ENCODE results near the gene WIPF3.

Gene WIPF3

GRCh38 chr7:29806208-29806994 is at the start of gene WIPF3:
TSS of gene WIPF3 (plus strand) at chr7:29806508. CDS start at chr7:29834725, 28,217 bp downstream.
- no peak for DNase-seq

DNA sequence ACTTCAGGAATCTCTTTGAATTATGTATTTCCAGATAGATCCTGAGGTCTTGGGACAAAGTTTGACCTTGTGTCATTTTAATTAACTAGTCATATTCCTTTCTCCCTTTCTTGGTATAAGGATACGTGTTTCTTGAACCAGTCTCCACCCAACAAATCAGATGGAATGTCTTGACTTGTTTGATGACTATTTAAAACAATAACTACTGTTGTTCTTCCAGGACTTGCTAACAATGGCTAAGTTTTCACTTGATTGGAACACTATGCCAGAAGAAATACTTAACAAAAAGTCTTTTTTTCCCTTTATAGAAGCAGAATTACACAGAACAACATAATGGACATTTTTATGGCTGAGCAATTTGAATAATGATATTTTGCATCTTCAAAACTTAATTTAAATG is 43.0 kb upstream of the WIPF3 start:
- DNase-seq = no peak

DNA sequence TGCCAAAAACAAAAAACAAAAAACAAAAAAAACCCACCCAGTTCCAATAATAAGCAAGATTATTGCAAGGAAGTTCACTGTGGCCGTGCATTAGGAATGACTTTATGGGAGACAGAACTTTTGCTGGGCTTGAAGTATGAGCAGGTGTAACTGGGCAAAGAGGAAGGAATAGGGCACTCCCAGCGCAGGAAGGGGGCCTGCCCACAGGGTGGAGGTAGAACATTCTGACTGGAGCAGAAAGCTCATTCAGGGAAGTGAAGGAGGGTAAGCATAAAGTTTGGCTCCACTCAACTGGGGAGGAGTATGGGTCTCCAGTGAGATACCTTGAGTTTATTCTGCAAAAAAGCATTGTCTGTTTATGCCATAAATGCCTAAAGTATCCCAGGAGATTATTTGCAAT is 42.1 kb upstream of the WIPF3 start:
- no peak for DNase-seq

DNA sequence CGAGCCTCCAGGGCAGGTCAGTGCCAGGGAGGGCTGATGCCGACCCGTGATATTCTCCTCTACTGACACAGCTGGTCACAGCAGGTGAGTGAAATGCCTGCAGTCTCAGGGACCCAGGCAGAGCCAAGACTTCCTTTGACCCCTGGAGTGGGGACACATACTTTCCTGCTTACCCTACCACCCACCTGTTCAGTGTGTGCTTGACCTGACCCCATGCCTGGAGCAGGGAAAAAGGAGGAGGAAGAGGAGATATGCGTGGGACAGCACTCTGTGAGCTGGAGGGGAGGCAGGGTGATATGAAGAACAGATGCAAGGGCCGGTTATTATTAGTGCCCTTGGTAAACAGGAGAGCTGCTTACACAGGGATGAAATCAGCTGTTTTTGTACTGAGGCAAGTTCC is 40.8 kb upstream of the WIPF3 start:
- DNase-seq = no peak

DNA sequence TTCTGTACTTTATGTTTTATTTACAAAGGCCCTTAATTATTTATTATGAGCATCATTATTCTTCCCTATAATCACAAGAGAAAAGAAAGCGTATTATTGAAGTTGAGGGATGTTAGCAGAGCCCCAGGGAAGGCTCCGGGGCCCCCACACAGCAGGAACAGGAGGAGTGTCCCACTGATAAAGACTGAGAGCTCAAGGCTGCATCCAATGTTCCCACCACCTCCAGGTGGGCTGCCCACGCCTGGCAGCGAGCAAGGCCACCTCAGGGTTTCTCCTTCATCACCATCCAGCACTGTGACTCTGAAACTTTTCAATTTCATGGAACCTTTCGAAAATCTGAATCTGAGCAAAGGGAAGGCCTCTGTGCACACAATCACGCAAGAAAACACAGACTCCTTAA is 35.9 kb upstream of the WIPF3 start:
- no peak for DNase-seq

DNA sequence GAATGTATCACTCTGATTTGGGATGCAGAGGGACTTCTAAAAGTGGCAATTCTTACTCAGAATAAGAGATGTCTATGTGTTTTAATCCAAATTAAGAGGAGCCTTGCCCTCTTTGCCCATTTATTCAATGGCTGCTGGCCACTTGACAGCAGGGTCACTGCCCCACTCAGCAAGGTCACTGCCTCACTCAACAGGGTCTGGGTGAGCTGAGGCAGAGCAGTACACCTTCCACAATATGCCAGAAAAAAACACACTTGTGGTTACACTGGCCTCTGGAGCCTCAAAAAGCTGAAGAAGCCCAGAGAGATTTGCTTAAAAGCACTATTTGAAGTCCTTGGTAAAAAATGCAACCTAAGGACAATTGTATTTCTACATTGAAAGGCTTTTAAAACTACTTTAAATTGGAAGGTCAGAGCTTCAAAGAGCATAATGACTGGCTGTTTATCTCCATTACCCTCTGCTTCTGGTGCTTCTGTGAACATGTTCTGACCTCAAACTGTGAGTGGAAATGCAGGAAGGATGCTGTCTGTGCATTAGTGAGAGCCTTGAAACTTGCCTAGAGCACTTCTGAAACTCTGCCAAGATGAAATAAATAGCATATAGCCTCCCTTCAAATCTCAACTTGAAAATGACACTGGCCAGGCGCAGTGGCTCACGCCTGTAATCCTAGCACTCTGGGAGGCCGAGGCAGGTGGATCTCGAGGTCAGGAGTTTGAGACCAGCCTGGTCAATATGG is 35.1 kb upstream of the WIPF3 start:
- no peak for DNase-seq

DNA sequence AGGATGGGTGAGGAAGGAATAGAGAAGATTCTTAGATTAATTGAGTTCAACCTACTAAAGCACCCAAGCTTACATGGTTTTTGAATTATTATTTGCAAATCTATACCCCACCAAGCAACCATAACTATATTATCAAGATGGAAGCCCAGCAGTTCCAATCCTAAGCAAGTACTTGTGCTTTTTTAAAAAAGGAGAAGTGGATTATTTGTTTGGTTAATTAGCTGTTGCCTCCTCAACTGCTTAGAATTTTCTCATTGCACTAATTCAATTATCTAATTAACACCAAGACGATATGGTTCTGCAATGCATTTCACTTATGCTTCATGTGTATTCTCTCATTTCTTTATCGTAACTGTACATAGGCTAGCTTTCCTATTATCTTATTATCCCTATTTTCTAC is 27.3 kb upstream of the WIPF3 start:
- DNase-seq = no peak

- DNase-seq = no peak
These were observed 26.0 kb upstream of the WIPF3 start for GRCh38 chr7:29780346-29780745.

- DNase-seq = no peak
These were observed 22.6 kb upstream of the WIPF3 start for GRCh38 chr7:29783671-29784070.

- no peak for DNase-seq
These were observed 12.8 kb upstream of the WIPF3 start for GRCh38 chr7:29793507-29793906.

GRCh38 chr7:29794959-29795629 is 11.2 kb upstream of the WIPF3 start:
- no peak for DNase-seq

DNA sequence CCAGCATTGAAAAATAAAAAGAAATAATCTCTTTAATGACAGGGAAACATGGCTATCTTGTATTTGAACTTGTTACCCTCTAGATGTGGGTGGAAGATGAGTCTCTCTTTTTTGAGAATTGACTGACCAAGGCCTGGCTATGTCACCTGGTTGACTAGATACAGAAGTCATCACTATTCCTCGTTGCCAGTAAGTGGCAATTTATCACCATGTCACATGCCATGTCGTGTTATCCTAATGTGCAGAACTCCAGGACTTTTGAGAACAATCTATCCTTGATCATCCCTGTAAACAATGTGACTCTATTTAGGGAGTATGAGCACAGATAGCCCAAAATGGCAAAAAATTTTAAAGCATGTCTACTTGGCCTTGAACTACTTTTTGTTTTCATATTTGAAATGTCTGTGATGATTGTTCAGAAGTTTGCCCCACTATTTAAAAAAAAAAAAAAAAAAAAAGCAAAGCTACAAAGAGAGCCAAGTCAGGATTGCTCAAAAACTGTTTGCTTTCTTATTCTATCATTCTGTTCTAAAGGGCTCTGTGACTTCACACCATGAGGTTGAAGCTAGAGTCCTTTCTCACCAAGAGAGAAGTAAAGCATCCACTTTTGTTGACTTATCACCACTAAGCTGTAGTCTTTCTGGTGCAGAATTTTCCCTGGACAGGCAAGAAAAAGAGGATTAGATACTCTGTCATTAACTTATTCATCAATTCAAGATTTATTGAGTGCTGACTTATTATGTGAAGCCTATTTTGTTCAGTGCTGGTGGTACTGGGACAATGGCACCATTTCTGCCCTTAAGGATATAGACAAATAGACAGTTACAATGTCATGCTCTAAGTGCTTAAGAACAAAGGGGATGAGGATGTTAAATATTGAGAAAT is 10.4 kb upstream of the WIPF3 start:
- DNase-seq = no peak

DNA sequence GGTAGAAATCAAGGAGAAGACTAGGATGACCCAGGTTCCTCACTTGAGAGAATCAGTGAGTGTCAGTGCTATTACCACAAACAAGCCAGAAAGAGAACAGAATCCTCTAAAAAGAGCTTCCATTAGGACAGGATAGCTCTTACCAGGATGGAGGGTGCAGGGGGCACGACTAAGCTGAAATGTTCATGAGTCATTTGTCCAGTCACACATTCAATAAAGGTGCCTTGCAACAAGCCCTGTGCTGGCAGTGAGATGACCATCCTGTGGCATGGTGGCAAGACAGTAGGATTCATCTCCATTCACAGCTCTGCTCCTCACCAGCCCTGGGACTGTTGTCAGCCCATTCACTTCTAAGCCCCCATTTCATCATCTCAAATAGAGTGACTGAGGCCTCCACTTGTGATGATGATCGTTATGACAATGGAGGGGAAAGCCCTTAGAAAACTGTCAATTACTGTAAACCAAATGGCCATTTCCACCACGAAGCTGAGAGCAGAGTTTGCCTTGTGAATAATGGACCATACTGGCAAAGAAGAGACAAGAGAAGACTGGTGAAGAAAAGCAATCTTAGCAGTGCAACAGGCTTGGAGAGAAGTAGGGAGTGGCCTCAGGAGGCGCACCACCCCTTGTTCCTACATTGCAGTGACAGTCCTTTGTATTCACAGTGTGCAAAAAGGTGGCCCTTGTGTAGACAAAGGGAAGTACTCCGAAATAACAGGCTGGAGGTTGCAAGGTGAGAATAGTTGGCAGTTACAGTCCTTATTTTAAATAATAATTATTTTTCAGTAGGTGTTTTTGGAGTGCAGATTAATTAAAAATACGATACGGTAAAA is 9.0 kb upstream of the WIPF3 start:
- no peak for DNase-seq

- DNase-seq = no peak
These were observed 7.9 kb upstream of the WIPF3 start for GRCh38 chr7:29798422-29798821.

DNA sequence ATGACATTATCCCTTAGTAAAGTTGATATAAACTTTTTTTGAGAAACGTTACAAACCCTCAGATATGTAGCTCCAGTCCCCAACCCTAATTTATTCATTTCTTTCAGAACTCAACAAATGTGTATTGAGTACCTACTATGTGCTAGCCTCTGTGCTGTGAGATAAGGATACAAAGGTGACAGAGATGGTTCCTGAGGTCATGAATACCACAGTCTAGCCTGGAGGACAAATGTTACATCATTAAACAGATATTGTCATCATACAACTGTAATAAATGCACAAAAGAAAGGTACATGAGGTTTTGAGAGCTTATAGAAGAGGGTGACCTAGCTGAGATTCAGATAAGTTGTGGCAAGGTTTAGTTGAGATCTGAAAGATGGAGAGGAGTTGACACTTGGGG is 4.4 kb upstream of the WIPF3 start:
- no peak for DNase-seq

DNA sequence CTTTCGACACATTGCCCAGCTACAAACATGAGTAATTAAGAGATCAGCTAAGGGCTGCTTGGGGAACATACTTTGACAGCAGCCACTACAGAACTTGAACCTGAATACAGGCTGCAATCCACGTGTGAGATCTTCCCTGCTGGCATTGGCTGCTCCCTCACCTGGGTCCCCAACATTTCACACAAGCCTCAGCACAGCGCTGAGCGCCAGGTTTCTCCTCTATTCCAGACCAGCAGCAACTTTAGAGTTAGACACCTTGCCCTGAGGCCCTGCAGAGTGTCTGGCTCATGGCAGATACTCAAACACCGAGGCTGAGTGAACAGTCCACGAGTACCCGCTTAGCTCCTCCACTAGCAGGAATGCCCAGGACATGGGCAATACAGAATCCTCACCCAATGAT is 1.3 kb upstream of the WIPF3 start:
- DNase-seq = no peak

GRCh38 chr7:29805886-29806207 is 461 bp upstream of the WIPF3 start:
- DNase-seq = no peak

GRCh38 chr7:29806995-29807841 is 910 bp downstream of the WIPF3 start:
- no peak for DNase-seq

DNA sequence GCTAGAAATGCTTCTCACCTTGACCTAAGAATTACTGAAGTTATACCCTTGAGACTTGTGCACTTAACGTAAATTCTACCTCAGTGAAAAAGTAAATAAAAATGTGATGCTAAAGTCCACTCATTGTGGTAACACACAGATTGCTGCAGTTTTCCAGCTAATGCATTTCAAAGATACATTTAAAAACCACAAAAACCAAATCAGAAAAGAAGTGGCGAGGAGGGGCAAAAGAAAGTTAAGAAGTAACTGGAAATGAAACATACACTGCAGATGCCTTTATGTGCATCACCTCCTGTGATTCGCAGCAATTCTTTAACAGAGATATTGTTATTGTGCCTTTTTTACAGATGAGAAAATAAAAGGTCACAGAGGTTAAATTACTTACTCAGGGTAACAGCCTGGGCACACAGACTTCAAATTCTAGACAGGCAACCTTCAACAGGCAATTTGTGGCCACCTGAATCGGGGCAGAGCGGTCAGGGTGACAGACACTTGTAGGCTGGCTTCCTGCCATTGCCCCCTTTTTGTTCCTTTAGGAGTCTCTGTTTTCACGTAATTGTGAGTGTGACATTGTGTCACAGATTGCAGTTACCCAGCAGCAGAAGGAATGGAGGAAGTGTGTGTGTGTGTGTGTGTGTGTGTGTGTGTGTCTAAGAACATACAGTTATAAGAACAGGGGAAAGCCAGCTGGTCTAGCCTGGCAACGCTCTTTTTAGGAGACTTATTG is 1.9 kb downstream of the WIPF3 start:
- DNase-seq = no peak

DNA sequence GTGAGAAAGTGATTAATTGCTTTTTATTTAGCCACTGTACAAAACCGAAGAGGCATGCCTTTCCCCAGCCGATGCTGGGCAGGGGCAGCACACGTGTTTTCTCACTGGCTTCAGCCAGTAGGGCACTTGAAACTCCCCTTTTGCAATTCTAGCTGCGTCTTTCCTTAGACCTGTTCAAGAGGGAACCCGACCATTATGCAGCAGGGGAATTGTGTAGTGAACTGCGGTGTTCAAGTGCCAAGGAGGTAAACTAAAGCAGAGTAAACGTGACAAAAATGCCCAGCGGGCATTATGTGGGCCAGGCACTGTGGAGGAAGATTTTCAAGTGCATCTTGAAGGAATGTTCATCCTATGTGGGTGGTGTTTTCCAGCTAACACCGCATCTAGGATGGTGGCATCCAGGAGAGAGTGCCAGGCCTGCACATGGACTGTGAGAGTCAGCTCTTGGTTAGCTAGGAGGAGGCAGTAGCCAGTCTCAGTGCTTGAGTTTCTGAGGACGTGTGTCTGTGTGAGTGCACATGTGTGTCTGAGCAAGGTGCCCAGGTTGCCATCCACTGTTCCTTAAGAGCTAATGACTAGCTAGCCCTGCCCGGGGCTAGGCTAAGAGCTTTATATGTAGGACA is 3.3 kb downstream of the WIPF3 start:
- no peak for DNase-seq

Data from NCI-H446 treated with DMSO at 0.1 percent for 48 hours (cell line).